ENCODE data around the gene ALDH4A1. TPM values are rescaled to one million over a fixed set of nuclear protein-coding genes. Genes with fewer than 3 reads are reported as not detected.

ALDH4A1 gene
- total and polyA plus RNA-seq, 2 of the 4 experiments (the other 2 are of a cell fraction): 8.6 to 21.1 TPM

- no peak overlapping the region for H3K14ac ChIP-seq (replicated peaks; ENCODE audit: low read depth, low read length)
- H2BK5ac ChIP-seq (ENCODE audit: low read depth, low read length, poor library complexity, severe bottlenecking): no peak overlapping the region
- H2AK9ac ChIP-seq (replicated peaks; ENCODE audit: low read depth, low read length, poor library complexity): no peak overlapping the region
- in situ Hi-C loops (cut with MboI; ENCODE audit: low sequenced_read_pairs): no loop called here
- peaks cover 3% of the 10 kb centered on the region; the same call in 1 of the 2 replicates for H3K4me1 ChIP-seq (ENCODE audit: control insufficient read depth, insufficient read depth, low read length)
- no peak overlapping the region for H2BK120ac ChIP-seq (ENCODE audit: low read depth, low read length)
- no TSS peak for BruUV-seq (replicated peaks)
- 83% methylated on average over 4 of the region's 7 CpGs; no CpG with 5 or more reads in 1 of the 2 experiments for WGBS, 2 experiments (ENCODE audit: extremely low coverage in 2 of 2, insufficient read length in 1 of 2)
- intact Hi-C loops (cut with micrococcal nuclease): no loop called here
- no peak overlapping the region for H3K56ac ChIP-seq (ENCODE audit: extremely low read depth, insufficient read depth, low read length)
- no peak overlapping the region for H3K18ac ChIP-seq (ENCODE audit: low read depth, low read length)
- ATAC-seq (ENCODE audit: low read depth) (no peak), DNase-seq (no peak)
- H3K23ac ChIP-seq (ENCODE audit: low read depth, low read length): no peak overlapping the region
- no peaks in the 10 kb centered on the region for H3K27me3 ChIP-seq (ENCODE audit: control insufficient read depth, insufficient read depth, low read length)
- H2AFZ ChIP-seq (replicated peaks; ENCODE audit: low read length, poor library complexity): no peak overlapping the region
- H3K4ac ChIP-seq (ENCODE audit: low read depth, low read length): no peak overlapping the region
- no peak overlapping the region for H4K8ac ChIP-seq (ENCODE audit: low read depth in 2 of 2, low read length in 2 of 2)
- H4K20me1 ChIP-seq (ENCODE audit: insufficient read depth, low read length): 0 out of 2 replicates have a peak, but pooled peaks cover 3% of the 10 kb centered on the region
- dilution Hi-C loops (cut with HindIII; ENCODE audit: low sequenced_read_pairs, unreplicated experiment): no loop called here
- H3K9me3 ChIP-seq (ENCODE audit: control insufficient read depth, insufficient read depth, low read length): no peaks in the 10 kb centered on the region
- no peak for TF ChIP-seq ELK1 (IDR thresholded peaks at IDR 0.05; ENCODE audit: borderline replicate concordance, low read depth, low read length)
- no peak for TF ChIP-seq NFE2L2 (IDR thresholded peaks at IDR 0.05; ENCODE audit: low read depth, low read length)
- TF ChIP-seq USF2 (IDR thresholded peaks at IDR 0.05; ENCODE audit: low read depth, low read length): no peak
- no peak for TF ChIP-seq RCOR1 (IDR thresholded peaks at IDR 0.05; ENCODE audit: insufficient replicate concordance, low read length)
- no peak for TF ChIP-seq CTCF (conservative IDR thresholded peaks at IDR 0.05; ENCODE audit: low read depth, low read length)
- TF ChIP-seq CHD1 (IDR thresholded peaks at IDR 0.05; ENCODE audit: low read depth, low read length): no peak
- TF ChIP-seq CEBPB (IDR thresholded peaks at IDR 0.05; ENCODE audit: low read depth, low read length): no peak
- TF ChIP-seq MAZ (IDR thresholded peaks at IDR 0.05; ENCODE audit: borderline replicate concordance, low read depth, low read length): no peak
- no peak for TF ChIP-seq BHLHE40 (IDR thresholded peaks at IDR 0.05; ENCODE audit: low read depth, low read length)
- TF ChIP-seq FOS (IDR thresholded peaks at IDR 0.05; ENCODE audit: low read depth, low read length): no peak
- no peak for TF ChIP-seq RAD21 (IDR thresholded peaks at IDR 0.05; ENCODE audit: low read length)
- no peak for TF ChIP-seq MAFK (IDR thresholded peaks at IDR 0.05; ENCODE audit: low read depth, low read length)
- TF ChIP-seq MXI1 (IDR thresholded peaks at IDR 0.05; ENCODE audit: borderline replicate concordance, low read depth, low read length): no peak
- H2BK20ac ChIP-seq (ENCODE audit: low read depth, low read length): no peak overlapping the region
- H4K91ac ChIP-seq (ENCODE audit: insufficient read depth, low read depth, low read length): no peak overlapping the region
- ChIA-PET CTCF (no interaction called here), POLR2A (ENCODE audit: unreplicated experiment) (no interaction called here)
- no peak overlapping the region for H3K9ac ChIP-seq (ENCODE audit: low read depth, low read length)
- peaks cover 4 to 13% of the 10 kb centered on the region in 2 experiments; a peak in 2 of 4 replicates for H3K79me1 ChIP-seq (ENCODE audit: low read depth in 1 of 2, low read length in 2 of 2)
- H3K4me2 ChIP-seq (ENCODE audit: low read depth, low read length): no peak overlapping the region
- no peak overlapping the region for H3K27ac ChIP-seq (ENCODE audit: insufficient read depth, low read length)
- no peak overlapping the region for H2BK15ac ChIP-seq (ENCODE audit: low read depth, low read length)
- H3K36me3 ChIP-seq (ENCODE audit: control insufficient read depth, insufficient read depth, low read length): peaks cover 3% of the 10 kb centered on the region
- no peak overlapping the region for H4K5ac ChIP-seq (ENCODE audit: low read depth, low read length)
- H3K4me3 ChIP-seq (ENCODE audit: insufficient read depth, low read depth, low read length): no peak overlapping the region
- H3K9me1 ChIP-seq (ENCODE audit: insufficient read depth, low read length): peaks cover 6% of the 10 kb centered on the region
- H2AK5ac ChIP-seq (ENCODE audit: low read depth, low read length): no peak overlapping the region
These were observed 11.0 kb downstream of the ALDH4A1 start for GRCh38 chr1:18891426-18891780.
